ENCODE data around the gene CCR5. TPM values are rescaled to one million over a fixed set of nuclear protein-coding genes. Genes with fewer than 3 reads are reported as not detected.

CCR5 gene
- total and polyA plus RNA-seq, 9 of the 15 experiments (the other 6 are each of a cell fraction or from before 2014, with no cell fraction given), result not detected

DNA sequence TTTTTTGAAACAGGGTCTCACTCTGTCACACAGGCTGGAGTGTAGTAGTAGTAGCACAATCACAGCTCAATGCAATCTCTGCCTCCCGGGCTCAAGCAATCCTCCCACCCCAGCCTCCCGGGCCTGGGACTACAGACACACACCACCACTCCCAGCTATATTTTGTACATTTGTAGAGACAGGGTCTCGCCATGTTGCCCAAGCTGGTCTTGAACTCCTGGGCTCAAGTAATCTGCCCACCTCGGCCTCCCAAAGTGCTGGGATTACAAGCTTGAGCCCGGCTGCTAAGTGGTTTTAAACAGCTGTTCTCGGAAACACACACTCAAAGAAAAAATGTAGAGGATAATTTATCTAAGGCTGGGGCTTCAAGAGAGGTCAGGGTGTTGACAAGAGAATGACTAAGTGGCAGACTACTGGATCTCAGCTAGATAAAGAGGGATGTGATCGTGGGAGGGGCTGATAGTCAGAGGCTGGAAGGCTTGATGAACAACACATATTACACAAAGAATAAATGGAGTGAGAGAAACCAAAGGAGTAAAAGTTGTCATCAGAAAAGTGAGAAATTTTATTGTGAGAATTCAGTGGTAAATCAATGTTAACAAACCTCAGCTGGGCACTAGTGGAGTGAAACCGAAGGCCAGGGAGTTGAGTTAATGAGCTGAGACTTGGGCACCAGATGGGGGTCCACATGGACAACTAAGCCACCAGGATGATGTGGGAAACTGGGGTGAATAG, 29.4 kb downstream of the CCR5 start (continued):
- peak in 1 of 2 experiments; percentile 38; a peak in 1 of 4 replicates for TF ChIP-seq FOXA3 (CRISPR knock-in tag; conservative IDR thresholded peaks at IDR 0.05 in 1 of 2, IDR thresholded peaks at IDR 0.05 in 1 of 2)
- TF ChIP-seq NEUROD1 (IDR thresholded peaks at IDR 0.05; ENCODE audit: borderline replicate concordance, low read depth, low read length, partially characterized antibody), result peak; percentile 43
- TF ChIP-seq ZNF584 (CRISPR knock-in tag; IDR thresholded peaks at IDR 0.05; ENCODE audit: low read depth), result no peak; the same call in 1 of the 2 replicates
- no peak for TF ChIP-seq CBX5 (IDR thresholded peaks at IDR 0.05; ENCODE audit: borderline replicate concordance, low read depth)
- TF ChIP-seq ZBTB1 (CRISPR knock-in tag; IDR thresholded peaks at IDR 0.05; ENCODE audit: borderline replicate concordance, low read depth), result no peak
- TF ChIP-seq PHF20 (IDR thresholded peaks at IDR 0.05; ENCODE audit: partially characterized antibody), result no peak
- TF ChIP-seq DNMT1 (IDR thresholded peaks at IDR 0.05), result no peak
- peak; percentile 53; the same call in 1 of the 2 replicates for TF ChIP-seq ZKSCAN8 (CRISPR knock-in tag; IDR thresholded peaks at IDR 0.05)
- 0 out of 2 replicates have a peak, but pooled peaks have one; percentile 15 for TF ChIP-seq SREBF1 (IDR thresholded peaks at IDR 0.05; ENCODE audit: borderline replicate concordance, low read depth, low read length)
- TF ChIP-seq ZNF778 (CRISPR knock-in tag; IDR thresholded peaks at IDR 0.05), result no peak
- TF ChIP-seq ZNF644 (tag; IDR thresholded peaks at IDR 0.05; ENCODE audit: low read depth), result peak; percentile 76; the same call in 1 of the 2 replicates
- TF ChIP-seq ZNF197 (CRISPR knock-in tag; IDR thresholded peaks at IDR 0.05; ENCODE audit: low read depth), result peak; percentile 78; the same call in 1 of the 2 replicates
- no peak for TF ChIP-seq NR2F6 (CRISPR knock-in tag; IDR thresholded peaks at IDR 0.05)
- no peak for TF ChIP-seq E2F3 (CRISPR knock-in tag; IDR thresholded peaks at IDR 0.05)

Data from K562 (cell line).